Measurements from ENCODE around the gene KIAA1328.
"Not testable (repeated sequence)": the region's sequence is repeated elsewhere in the genome, so short reads cannot be mapped to it uniquely, and the experiment has no call there.

The KIAA1328 gene

DNA sequence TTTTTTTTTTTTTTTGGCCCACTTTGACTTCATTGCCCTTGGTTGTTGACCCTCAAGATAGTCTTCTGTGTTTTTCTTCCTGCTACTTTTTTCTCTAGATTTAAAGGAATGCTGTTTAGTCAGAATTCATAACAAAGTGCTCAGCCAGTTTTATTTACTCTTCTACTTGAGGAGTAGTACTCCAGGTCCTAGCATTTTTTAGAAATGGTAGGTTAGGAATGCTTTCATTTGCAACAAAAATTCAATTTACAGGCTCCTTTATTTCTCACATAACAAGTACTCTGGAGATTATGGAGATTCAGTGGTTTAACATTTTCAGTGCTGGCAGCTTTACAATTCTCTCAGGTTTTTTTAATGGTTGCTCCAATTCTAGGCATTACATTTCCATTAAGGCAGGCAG, 58.2 kb downstream of the KIAA1328 start:
- no peak for DNase-seq (ENCODE audit: low read depth in 2 of 2)

DNA sequence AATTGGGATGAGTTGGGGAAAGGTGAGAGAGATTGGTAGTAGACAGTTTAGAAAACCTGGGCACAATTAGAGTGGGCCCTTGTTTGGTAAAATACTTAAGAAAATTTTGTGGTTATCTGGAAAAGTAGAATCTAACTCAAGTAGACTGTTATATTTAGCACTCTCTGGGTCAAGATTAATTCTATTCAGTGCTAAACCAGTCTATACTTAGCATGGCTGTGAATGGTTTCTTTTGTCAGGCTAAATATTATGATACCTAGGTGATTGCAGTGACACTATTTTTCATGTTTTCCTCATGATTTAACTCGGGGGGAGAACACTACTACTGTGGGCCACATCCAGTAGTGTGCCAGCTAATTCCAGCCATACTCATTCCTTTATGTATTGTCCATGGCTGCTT, 58.9 kb downstream of the KIAA1328 start:
- DNase-seq (ENCODE audit: low read depth in 2 of 2): no peak

DNA sequence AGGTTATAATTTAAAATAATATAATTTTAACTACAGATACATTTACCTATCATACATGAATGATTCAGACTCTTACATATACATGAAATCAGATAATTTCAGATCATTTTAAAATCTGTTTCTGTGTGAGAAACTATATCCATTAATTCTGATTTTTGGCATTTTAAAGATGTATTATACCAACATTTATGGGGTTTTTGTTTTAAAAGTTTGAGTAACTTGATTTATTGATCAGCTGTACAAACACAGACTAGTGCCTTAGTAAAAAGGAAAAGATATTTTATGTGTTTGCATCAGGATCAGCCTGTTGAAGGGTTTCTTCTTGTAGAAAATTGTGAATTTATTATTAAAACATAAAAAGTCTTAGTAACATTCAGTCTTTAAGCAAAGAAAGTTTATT, 59.9 kb downstream of the KIAA1328 start:
- DNase-seq (ENCODE audit: low read depth in 2 of 2): no peak

DNA sequence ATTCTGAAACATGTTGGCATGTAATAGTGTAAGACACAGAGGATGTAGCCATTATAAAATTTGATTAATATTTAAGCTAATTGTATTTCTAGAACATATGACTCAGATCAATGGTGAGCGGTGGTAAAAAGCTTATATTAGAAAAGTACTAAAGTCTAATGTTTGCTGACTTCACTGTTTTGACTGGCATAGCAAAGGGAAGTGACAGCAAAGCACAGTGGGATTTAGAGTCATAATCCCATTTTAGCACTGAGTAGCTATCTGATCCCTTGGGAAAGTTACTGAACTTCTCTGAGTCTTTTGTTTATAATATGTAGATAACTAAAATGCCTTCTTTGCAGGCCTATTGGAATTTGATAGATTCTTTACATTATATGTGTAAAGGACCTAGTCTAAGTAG, 60.4 kb downstream of the KIAA1328 start:
- DNase-seq (ENCODE audit: low read depth in 2 of 2): no peak

DNA sequence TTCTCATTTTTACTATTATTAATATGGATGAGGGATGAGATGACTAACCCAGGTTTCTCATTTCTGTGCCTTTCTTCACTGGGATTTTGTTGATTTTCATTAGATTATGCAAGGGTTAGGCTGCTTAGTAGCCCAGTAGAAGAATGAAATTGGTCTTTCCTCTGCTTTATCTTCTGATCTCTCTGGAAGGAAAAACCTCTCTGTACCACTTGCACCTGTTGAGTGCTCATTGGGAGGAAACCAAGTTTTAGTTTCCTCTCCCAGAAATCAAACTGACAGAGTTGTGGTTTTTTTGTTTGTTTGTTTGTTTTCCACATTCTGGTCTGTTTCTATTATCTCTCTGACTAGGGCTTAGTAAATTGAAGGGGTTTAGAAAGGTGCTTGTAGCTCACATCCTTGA, 60.8 kb downstream of the KIAA1328 start:
- no peak for DNase-seq (ENCODE audit: low read depth in 2 of 2)

DNA sequence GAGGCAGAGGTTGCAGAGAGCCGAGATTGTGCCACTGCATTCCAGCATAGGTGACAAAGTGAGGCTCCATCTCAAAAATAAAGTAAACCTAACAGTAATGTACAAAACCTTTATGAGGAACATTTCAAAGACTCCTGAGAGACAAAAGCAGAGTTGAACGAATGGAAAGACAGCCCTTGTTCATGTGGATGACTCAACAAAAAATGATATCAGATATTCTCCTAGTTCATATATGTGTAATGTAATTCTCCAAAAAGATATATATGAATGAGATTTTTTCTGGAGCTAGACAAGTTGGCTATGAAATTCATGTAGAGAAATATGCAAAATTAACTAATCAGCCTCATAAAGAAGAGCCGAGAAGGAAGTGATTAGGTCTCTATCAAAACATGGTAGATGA, 61.7 kb downstream of the KIAA1328 start:
- no peak for DNase-seq (ENCODE audit: low read depth in 2 of 2)

DNA sequence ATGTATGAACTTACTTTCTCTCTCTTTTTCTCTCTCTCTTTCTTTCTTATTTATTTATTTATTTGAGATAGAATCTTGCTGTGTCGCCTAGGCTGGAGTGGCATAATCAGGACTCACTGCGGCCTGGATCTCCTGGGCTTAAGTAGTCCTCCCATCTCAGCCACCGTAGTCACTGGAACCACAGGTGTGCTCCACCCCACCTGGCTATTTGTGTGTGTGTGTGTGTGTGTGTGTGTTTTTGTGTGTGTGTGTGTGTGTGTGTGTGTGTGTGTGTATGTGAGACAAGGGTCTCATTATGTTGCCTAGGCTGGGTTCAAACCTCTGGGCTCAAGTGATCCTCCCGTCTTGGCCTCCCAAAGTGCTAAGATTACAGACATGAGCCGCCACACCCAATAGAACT, 64.3 kb downstream of the KIAA1328 start:
- DNase-seq (ENCODE audit: low read depth in 2 of 2): no peak

DNA sequence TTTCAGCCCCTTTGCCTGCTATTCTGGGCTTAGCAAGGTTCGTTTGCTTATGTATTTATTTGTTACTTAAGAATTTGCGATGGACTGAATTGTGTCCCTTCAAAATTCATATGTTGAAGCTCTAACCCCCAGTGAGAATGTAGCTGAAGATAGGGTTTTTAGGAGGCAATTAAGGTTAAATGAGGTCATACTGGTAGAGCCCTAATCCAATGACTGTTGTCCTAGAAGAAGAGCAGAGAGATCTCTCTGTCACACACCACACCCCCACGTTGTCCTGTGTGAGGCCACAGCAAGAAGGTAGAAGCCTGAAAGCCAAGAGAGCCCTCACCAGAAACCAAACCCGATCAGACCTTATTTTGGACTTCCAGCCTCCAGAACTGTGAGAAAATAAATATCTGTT, 66.7 kb downstream of the KIAA1328 start:
- no peak for DNase-seq (ENCODE audit: low read depth in 2 of 2)

DNA sequence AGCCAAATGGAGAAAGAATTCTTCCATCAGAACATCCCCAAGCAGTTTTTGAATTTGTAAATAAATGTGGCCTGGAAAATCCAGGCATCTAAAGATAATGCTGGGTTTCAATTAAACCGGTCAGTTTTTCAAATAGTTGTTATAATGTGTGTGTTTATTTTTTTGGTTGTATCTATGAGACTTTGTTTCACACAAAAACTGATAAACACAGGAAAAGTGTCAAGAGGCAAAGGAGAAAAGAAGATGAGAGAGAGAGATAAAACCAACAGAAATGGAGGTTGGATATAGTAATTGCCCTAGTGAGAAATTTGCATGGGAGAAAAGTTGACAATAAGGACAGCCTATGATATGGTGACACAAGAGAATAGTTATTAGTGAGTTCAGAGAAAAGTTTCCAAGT, 68.3 kb downstream of the KIAA1328 start:
- DNase-seq (ENCODE audit: low read depth in 2 of 2): no peak

DNA sequence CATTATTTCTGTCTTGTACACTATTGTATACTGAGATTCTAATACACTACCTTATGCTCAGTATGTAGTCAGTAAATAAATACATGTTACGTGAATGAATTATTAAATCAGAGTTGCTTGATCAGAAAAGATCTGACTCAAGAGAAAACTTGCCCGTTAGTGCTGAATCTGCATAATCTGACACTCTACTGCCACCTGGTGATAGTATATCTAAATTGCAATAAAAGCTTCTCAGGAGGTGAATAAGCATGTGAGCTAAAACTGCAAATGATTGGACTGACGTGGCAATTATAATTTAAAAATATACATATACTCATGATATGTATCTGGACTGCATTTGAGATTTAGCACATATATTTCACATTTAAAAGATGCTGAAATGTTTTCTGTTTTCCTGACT, 70.4 kb downstream of the KIAA1328 start:
- DNase-seq (ENCODE audit: low read depth in 2 of 2): no peak

DNA sequence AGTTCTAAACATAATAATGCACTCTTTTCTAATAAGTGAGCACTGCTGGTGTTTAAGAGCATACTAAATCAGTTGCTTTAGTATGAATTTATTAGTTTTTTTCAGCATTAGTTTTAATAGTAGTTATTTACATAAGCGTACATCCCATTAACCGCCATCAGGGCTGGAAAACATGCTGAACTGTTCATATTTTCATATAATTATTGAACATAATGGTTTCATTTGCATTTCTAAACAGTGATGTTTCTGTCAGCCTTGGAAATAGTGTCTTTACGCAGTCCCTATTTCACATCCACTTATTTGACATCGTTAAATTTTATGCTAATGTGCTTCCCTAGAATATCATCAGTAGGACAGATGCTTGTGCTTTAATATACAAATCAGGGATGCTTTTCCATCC, 71.5 kb downstream of the KIAA1328 start:
- no peak for DNase-seq (ENCODE audit: low read depth in 2 of 2)

DNA sequence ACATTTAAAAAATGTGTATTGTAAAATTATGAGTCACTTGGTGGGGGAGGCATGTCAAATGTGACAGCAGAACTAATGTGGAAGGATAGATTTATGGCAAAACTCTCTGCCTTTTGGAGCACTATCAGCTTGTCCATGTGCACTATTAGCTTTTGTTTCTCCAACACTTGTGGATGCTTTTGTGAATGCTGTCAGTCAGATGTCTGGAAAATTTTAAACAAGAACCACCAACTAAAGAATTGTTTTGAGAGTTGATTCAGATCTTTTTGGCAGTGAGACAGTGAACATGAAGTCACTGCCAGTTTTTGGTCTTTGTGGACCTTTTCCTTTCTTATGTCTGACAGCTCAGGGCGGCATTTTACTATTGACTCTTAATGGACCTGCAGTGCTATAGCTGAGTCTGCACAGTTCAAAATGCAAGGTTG, 72.4 kb downstream of the KIAA1328 start:
- DNase-seq (ENCODE audit: low read depth in 2 of 2): no peak

DNA sequence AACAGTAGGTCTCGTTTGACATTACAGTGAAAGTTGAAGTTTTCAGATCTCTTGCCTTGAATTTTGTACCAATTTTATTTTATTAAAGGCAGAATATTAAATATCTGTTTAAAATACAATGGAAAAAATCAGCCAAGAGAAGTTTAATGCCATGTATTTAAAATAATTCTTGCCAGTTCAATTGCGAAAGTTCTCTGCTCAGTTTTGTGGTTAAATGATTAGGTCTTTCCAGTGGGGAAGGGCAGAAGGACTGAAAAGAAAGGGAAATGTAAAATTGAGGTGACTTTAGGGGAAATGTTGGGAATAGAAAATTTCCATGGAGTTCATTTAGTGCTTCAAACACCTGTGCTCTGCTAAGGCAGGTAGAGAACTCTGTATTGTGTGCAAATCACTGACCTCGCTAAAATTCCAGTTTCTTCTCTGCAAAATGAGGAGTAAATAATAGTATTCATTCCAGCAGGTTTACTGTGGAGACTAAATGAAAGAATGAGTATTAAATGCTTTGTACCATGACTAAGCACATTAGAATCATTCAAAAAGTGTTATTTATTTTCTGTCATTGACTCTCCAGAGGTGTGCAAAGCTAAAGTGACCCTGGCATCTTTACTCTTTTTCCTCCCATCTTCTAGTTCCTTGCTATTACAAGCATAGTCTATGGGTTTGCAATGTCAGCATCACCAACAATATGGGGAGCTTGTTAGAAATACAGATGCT, 74.4 kb downstream of the KIAA1328 start:
- no peak for DNase-seq (ENCODE audit: low read depth in 2 of 2)

DNA sequence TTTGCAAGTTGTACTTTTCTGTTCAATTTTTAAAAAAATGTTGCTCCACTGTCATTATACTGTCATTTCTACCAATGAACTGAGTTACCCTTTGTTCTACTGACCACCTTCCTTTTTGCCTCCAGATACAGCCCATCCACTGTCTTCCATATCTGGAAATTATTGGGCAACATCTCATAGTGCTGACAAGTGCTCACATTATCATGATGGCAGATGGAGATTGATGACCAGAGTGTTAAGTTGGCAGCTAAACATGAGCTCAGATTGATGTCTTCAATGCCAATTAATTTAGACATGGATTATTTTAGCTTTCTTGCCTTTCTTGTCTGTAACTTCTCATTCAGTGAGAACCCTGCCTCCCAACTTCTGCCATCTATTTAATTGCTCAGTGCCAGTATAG, 76.6 kb downstream of the KIAA1328 start:
- DNase-seq (ENCODE audit: low read depth in 2 of 2): no peak

DNA sequence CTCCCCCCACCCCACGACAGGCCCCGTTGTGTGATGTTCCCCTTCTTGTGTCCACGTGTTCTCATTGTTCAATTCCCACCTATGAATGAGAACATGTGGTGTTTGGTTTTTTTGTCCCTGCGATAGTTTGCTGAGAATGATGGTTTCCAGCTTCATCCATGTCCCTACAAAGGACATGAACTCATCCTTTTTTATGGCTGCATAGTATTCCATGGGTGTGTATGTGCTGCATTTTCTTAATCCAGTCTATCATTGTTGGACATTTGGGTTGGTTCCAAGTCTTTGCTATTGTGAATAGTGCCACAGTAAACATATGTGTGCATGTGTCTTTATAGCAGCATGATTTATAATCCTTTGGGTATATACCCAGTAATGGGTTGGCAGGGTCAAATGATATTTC, 80.4 kb downstream of the KIAA1328 start:
- DNase-seq (ENCODE audit: low read depth in 2 of 2): not testable (repeated sequence)

DNA sequence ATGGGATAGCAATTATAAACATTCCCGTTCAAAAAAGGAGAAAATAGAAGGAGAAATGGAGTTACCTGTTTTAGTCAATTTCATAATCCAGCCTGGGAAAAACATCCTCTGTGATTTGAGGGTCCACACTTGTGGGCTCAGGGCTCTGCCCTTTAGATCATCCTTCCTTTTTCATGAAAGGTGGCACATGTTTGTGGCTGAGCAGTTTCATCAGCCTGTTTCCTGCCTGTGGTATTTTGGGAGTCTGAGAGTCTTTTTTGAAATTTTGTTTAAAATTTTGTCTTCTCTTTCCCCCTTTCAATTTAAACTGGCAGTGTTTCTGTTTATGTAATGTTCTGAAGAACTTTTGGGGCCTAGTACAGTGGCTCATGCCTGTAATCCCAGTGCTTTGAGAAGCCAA, 84.0 kb downstream of the KIAA1328 start:
- no peak for DNase-seq (ENCODE audit: low read depth in 2 of 2)

DNA sequence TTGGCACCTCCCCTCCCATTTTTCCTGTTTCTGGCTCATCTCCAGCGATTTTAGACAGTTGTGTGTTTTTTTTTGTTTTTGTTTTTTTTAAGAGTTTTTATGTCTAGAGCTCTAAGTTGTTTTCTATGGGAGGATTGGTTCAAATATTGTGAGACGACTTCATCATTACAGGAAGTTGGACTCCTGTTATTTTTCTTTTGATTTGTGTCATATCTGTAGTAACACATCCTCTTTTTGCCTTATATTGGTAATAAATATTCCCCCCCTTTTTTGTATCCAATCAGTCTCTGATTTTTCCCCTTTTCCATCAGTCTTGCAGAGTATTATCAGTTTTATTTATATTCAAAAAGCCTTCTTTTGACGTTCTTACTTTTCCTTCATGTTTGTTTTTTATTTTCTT, 89.0 kb downstream of the KIAA1328 start:
- DNase-seq (ENCODE audit: low read depth in 2 of 2): no peak

DNA sequence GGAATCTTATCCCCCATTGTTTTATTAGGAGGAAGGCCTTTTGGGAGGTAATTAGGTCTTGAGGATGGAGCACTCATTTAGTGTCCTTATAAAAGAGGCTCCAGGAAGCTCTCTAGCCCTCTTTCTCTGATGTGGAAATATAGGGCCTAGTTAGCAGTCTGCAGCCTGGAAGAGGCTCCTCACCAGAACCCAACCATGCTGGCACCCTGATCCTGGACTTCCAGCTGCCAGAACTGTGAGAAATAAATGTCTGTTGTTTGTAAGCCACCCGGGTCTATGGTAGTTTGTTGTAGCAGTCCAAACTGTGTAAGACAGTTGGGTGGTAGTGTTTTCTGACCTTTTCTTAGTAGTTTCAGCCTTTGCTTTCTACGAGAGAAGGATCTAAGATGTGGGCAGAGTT, 100.7 kb downstream of the KIAA1328 start:
- DNase-seq (ENCODE audit: low read depth in 2 of 2): no peak

DNA sequence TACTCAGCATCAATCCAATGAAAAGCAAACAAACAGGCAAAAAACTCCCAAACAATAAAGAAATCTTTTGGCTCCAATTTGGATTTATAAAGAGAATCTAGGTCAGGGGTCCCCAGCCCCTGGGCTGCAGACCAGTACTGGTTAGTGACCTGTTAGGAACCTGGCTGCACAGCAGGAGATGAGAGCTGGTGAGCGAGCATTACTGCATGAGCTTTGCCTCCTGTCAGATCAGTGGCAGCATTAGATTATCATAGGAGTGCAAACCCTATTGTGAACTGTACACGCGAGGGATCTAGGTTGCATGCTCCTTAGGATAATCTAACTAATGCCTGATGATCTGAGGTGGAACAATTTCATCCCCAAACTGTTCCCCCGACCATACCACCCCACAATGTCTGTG, 102.2 kb downstream of the KIAA1328 start:
- DNase-seq (ENCODE audit: low read depth in 2 of 2): no peak

DNA sequence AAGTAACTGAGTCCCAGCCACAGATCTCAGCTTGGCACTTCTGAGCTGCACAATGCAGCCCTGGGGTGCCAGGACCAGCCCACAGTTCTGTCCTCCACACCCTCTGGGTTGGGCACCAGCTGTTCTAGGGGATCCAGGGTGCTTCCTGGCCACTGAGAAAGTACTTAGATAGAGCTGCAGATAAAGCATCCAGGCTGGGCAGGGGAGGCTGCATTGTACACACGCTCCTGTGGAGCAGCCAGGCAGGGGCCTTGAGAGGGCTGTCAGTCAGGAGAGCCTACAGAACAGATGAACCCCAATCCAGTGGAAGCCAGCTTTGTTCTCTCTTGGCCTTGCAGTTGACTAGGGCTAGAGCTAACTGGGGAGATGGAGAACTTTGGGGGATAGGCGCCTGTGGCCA, 104.6 kb downstream of the KIAA1328 start:
- no peak for DNase-seq (ENCODE audit: low read depth in 2 of 2)

DNA sequence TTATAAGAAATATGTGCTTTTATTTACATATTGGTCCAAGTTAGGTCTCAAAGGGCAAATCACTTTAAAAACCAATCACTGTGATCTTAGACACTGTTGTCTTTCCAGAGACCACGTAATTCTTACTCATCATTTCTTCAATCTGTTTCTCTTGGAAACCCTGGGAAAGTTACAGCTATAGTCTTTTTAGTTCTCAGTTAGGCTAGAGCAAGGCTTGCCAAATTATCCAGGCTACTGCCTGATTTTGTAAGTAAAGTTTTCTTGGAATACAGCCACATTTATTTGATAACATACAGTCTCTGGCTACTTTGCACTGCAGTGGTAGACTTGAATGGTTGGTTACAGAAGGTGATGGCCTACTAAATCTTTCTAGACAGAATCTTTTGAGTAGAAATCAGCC, 106.0 kb downstream of the KIAA1328 start:
- no peak for DNase-seq (ENCODE audit: low read depth in 2 of 2)

DNA sequence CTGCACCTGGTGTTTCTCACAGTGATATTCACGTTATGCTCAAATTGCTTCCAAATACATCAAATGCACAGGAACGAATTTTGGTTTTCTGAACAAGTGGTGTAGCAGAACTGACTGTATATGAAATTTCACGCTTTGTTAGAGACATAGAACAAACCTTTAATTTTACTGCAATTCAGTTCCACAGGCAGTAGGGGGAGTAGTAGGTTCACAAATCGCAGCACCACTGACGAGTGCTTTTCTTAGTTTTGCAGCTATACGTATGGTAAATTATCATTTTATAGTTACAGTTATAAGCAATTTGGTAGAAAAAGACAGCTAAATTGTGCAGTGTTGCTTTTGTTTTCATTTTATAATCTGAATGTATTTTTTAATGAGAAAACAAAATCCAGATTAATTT, 113.3 kb downstream of the KIAA1328 start:
- no peak for DNase-seq (ENCODE audit: low read depth in 2 of 2)

DNA sequence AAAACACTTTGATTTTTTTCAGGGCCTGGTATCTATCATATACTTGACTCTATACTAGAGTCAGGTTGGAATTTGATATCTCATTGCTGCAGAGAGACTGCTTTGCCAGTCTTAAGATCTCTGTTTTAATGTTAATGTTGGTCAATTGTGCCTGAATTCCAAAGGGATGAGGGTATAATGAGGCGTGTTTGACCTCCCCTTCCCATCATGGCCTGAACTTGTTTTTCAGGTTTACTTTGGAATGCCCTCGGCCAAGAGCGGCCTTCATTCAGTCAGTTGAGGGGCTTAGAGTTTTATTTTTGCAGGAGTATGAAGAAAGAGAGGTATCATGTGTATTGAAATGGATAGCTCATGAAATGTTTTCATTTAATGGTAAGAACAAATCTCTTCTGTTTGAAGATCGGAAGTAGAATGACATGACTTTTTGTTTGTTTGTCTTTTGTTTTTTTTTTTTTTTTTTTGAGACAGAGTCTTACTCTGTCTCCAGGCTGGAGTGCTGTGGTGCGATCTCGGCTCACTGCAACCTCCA, 119.0 kb downstream of the KIAA1328 start:
- DNase-seq (ENCODE audit: low read depth in 2 of 2): no peak

DNA sequence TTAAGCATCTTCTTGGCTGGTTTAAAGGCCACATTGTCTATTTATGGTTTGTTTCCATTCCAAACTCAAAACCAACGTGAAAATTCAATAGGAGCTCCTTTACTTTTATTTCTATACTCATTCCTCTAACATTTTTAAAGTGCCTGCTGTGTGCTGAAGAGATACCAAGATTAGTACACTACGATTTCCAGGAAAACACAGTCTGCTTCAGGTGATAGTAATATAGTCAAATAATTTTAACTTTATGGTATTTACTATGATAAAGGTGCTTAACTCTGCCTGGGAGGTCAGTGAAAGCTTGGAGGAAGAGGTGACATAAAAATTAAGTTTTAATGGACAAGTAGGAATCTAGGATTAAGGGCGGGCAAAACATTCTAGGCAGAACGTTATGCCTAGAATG, 121.4 kb downstream of the KIAA1328 start:
- no peak for DNase-seq (ENCODE audit: low read depth in 2 of 2)
